Measurements from ENCODE around the gene DNAJC1. TPM values are rescaled to one million over a fixed set of nuclear protein-coding genes. Genes with fewer than 3 reads are reported as not detected.
"Not testable (repeated sequence)": the region's sequence is repeated elsewhere in the genome, so short reads cannot be mapped to it uniquely, and the experiment has no call there.

Gene DNAJC1
- total and polyA plus RNA-seq, 2 of the 8 experiments (the other 6 are each of a cell fraction or from before 2014, with no cell fraction given), result 6.8 to 14.8 TPM

DNA sequence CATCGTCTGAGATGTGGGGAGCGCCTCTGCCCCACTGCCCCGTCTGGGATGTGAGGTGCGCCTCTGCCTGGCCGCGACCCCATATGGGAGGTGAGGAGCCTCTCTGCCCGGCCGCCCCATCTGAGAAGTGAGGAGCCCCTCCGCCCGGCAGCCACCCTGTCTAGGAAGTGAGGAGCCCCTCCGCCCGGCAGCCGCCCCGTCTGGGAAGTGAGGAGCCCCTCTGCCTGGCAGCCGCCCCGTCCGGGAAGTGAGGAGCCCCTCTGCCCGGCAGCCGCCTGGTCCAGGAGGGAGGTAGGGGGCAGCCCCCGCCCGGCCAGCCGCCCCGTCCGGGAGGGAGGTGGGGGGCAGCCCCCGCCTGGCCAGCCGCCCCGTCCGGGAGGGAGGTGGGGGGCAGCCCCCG is 166.0 kb downstream of the DNAJC1 start:
- WGBS, 2 experiments (ENCODE audit: extremely low coverage in 1 of 2, insufficient coverage in 1 of 2, insufficient read length in 1 of 2, insufficient replicate concordance in 2 of 2, low coverage in 1 of 2, low lambda C conversion rate in 2 of 2, missing lambda C conversion rate in 1 of 2), result 97% methylated on average over 7 of the region's 29 CpGs; no CpG with 5 or more reads in 1 of the 2 experiments
- H2AK5ac ChIP-seq (ENCODE audit: low read depth, low read length); H3K56ac ChIP-seq (replicated peaks; ENCODE audit: insufficient read length, low read depth, low read length); H3K27ac ChIP-seq (ENCODE audit: low read depth, low read length); H4K20me1 ChIP-seq (replicated peaks in 1 of 2; ENCODE audit: control insufficient read depth in 1 of 2, insufficient read depth in 2 of 2, low read length in 2 of 2); H3K23ac ChIP-seq (ENCODE audit: insufficient read length); H3K79me1 ChIP-seq (ENCODE audit: low read depth, low read length); H4K8ac ChIP-seq (ENCODE audit: extremely low read depth, insufficient read depth, low read length); H3K4me2 ChIP-seq (ENCODE audit: insufficient read depth in 1 of 2, low read depth in 2 of 2, low read length in 2 of 2); H2BK12ac ChIP-seq (ENCODE audit: low read depth, low read length); H2AFZ ChIP-seq (ENCODE audit: low read length); H3K9ac ChIP-seq (replicated peaks in 1 of 4; ENCODE audit: extremely low read depth in 1 of 4, low read depth in 3 of 4, low read length in 3 of 4); H3K79me2 ChIP-seq (ENCODE audit: control insufficient read depth in 1 of 2, insufficient read depth in 2 of 2, low read length in 2 of 2); H4K91ac ChIP-seq (replicated peaks; ENCODE audit: insufficient read length, low read length); H2BK15ac ChIP-seq (ENCODE audit: low read length); H3K4me3 ChIP-seq (ENCODE audit: extremely low read depth in 1 of 4, insufficient read depth in 2 of 4, low read depth in 3 of 4, low read length in 4 of 4); H3K23me2 ChIP-seq (ENCODE audit: low read depth, low read length); H3K4me1 ChIP-seq (replicated peaks in 1 of 4; ENCODE audit: control insufficient read depth in 3 of 4, insufficient read depth in 4 of 4, low read length in 3 of 4); H3K4ac ChIP-seq (replicated peaks; ENCODE audit: insufficient read length, low read depth, low read length); H2BK5ac ChIP-seq (ENCODE audit: low read depth, low read length); H3K27me3 ChIP-seq (replicated peaks in 1 of 4; ENCODE audit: control insufficient read depth in 3 of 4, extremely low read depth in 1 of 4, insufficient read depth in 3 of 4, low read length in 3 of 4); H2BK120ac ChIP-seq (replicated peaks; ENCODE audit: low read depth, low read length); DNase-seq (ENCODE audit: low read depth in 1 of 2, low spot score in 2 of 2); H3K18ac ChIP-seq (ENCODE audit: extremely low read depth, low read length); H3K14ac ChIP-seq (ENCODE audit: insufficient read length); H4K5ac ChIP-seq (ENCODE audit: insufficient read length, low read depth, low read length); FAIRE-seq; CTCF ChIA-PET (ENCODE audit: partially characterized antibody); POLR2A ChIA-PET (ENCODE audit: partially characterized antibody); H2BK20ac ChIP-seq (ENCODE audit: low read length); H3K36me3 ChIP-seq (ENCODE audit: control insufficient read depth in 2 of 4, insufficient read depth in 4 of 4, low read length in 3 of 4): not testable (repeated sequence)
- peaks cover 18 to 39% of the 10 kb centered on the region in 2 experiments for H3K9me3 ChIP-seq (ENCODE audit: insufficient read depth in 2 of 2, low read depth in 1 of 2, low read length in 1 of 2)

DNA sequence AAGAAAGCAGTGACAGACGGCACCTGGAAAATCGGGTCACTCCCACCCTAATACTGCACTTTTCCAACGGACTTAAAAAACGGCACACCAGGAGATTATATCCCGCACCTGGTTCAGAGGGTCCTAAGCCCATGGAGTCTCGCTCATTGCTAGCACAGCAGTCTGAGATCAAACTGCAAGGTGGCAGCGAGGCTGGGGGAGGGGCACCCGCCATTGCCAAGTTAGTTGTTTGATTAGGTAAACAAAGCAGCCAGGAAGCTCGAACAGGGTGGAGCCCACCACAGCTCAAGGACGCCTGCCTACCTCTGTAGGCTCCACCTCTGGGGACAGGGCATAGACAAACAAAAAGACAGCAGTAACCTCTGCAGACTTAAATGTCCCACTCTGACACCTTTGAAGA is 169.0 kb downstream of the DNAJC1 start:
- H3K27ac ChIP-seq (ENCODE audit: low read depth, low read length); H3K14ac ChIP-seq (ENCODE audit: insufficient read length); H4K91ac ChIP-seq (replicated peaks; ENCODE audit: insufficient read length, low read length); H2BK120ac ChIP-seq (replicated peaks; ENCODE audit: low read depth, low read length); H2BK5ac ChIP-seq (ENCODE audit: low read depth, low read length); POLR2A ChIA-PET (ENCODE audit: partially characterized antibody); H3K79me1 ChIP-seq (ENCODE audit: low read depth, low read length); H3K36me3 ChIP-seq (ENCODE audit: control insufficient read depth in 2 of 4, insufficient read depth in 4 of 4, low read length in 3 of 4); H2BK12ac ChIP-seq (ENCODE audit: low read depth, low read length); H2BK15ac ChIP-seq (ENCODE audit: low read length); H3K79me2 ChIP-seq (ENCODE audit: control insufficient read depth in 1 of 2, insufficient read depth in 2 of 2, low read length in 2 of 2); H3K4ac ChIP-seq (replicated peaks; ENCODE audit: insufficient read length, low read depth, low read length); H4K20me1 ChIP-seq (replicated peaks in 1 of 2; ENCODE audit: control insufficient read depth in 1 of 2, insufficient read depth in 2 of 2, low read length in 2 of 2); H4K5ac ChIP-seq (ENCODE audit: insufficient read length, low read depth, low read length); H3K56ac ChIP-seq (replicated peaks; ENCODE audit: insufficient read length, low read depth, low read length); H3K23me2 ChIP-seq (ENCODE audit: low read depth, low read length); H3K23ac ChIP-seq (ENCODE audit: insufficient read length); H3K9ac ChIP-seq (replicated peaks in 1 of 4; ENCODE audit: extremely low read depth in 1 of 4, low read depth in 3 of 4, low read length in 3 of 4); H2AK5ac ChIP-seq (ENCODE audit: low read depth, low read length); H3K4me2 ChIP-seq (ENCODE audit: insufficient read depth in 1 of 2, low read depth in 2 of 2, low read length in 2 of 2); H3K4me1 ChIP-seq (replicated peaks in 1 of 4; ENCODE audit: control insufficient read depth in 3 of 4, insufficient read depth in 4 of 4, low read length in 3 of 4); H3K27me3 ChIP-seq (replicated peaks in 1 of 4; ENCODE audit: control insufficient read depth in 3 of 4, extremely low read depth in 1 of 4, insufficient read depth in 3 of 4, low read length in 3 of 4); FAIRE-seq; H2BK20ac ChIP-seq (ENCODE audit: low read length); H3K4me3 ChIP-seq (ENCODE audit: extremely low read depth in 1 of 4, insufficient read depth in 2 of 4, low read depth in 3 of 4, low read length in 4 of 4); H2AFZ ChIP-seq (ENCODE audit: low read length); H3K18ac ChIP-seq (ENCODE audit: extremely low read depth, low read length); H4K8ac ChIP-seq (ENCODE audit: extremely low read depth, insufficient read depth, low read length); CTCF ChIA-PET (ENCODE audit: partially characterized antibody); DNase-seq (ENCODE audit: low read depth in 1 of 2, low spot score in 2 of 2): not testable (repeated sequence)
- H3K9me3 ChIP-seq (ENCODE audit: insufficient read depth in 2 of 2, low read depth in 1 of 2, low read length in 1 of 2), result peaks cover 24 to 39% of the 10 kb centered on the region in 2 experiments
- 85% methylated on average over 9 of the region's 10 CpGs; no CpG with 5 or more reads in 1 of the 2 experiments for WGBS, 2 experiments (ENCODE audit: extremely low coverage in 1 of 2, insufficient coverage in 1 of 2, insufficient read length in 1 of 2, insufficient replicate concordance in 2 of 2, low coverage in 1 of 2, low lambda C conversion rate in 2 of 2, missing lambda C conversion rate in 1 of 2)
